Tibial nerve (tissue), 4 donors: ENCODE data around the gene RBM4B.

Source experiments
- EP300 ChIP-seq, 2 donors: sonication (generic); formaldehyde crosslinking; IDR thresholded peaks; one replicate each; pipeline ENCODE4 v1.6.1; 2017; ENCODE audit warnings: antibody characterized with exemption in 2 of 2, mild to moderate bottlenecking in 1 of 2
- POLR2A ChIP-seq, 2 donors: fragments of 450-650 bp; IDR thresholded peaks; one replicate each; pipeline ENCODE4 v1.6.1; 2017; ENCODE audit warnings: antibody characterized with exemption in 2 of 2, mild to moderate bottlenecking in 2 of 2, moderate library complexity in 2 of 2
- TF ChIP-seq, protein P1 (sequence below), 5 experiments: fragments of 200-600 bp in 3 of 5; fragments of 450-650 bp in 2 of 5; sonication (generic) in 3 of 5; IDR thresholded peaks; one replicate each; pipeline ENCODE4 v1.5.1; 2016 to 2019; ENCODE audit warnings: antibody characterized with exemption in 5 of 5, mild to moderate bottlenecking in 3 of 5, moderate library complexity in 2 of 5

DNA sequence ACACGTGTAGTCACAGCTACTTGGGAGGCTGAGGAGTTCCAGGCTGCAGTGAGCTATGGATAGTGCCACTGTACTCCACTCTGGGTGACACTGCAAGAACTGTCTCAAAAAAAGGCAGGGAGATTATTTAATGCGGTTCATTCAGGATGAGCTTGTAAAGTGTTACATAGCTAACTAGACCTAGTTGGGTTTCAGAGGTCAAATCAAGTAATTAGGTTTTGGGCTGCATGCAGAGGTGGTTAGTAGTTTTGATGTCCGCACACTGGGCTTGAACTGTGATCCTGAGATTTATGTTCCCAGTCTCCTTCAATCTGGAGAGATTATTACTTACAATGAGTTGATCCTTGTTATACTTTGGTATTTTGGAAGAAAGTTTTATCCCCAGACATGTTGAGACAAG, 41.3 kb downstream of the RBM4B start:
- TF ChIP-seq, protein P1, sequence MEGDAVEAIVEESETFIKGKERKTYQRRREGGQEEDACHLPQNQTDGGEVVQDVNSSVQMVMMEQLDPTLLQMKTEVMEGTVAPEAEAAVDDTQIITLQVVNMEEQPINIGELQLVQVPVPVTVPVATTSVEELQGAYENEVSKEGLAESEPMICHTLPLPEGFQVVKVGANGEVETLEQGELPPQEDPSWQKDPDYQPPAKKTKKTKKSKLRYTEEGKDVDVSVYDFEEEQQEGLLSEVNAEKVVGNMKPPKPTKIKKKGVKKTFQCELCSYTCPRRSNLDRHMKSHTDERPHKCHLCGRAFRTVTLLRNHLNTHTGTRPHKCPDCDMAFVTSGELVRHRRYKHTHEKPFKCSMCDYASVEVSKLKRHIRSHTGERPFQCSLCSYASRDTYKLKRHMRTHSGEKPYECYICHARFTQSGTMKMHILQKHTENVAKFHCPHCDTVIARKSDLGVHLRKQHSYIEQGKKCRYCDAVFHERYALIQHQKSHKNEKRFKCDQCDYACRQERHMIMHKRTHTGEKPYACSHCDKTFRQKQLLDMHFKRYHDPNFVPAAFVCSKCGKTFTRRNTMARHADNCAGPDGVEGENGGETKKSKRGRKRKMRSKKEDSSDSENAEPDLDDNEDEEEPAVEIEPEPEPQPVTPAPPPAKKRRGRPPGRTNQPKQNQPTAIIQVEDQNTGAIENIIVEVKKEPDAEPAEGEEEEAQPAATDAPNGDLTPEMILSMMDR (IDR thresholded peaks at IDR 0.05), result no peak
- TF ChIP-seq EP300 (IDR thresholded peaks at IDR 0.05), result no peak
- TF ChIP-seq POLR2A (IDR thresholded peaks at IDR 0.05), result no peak
